Glomerular visceral epithelial cell (primary cell): Measurements from ENCODE around the gene QDPR.

Experiments used
- DNase-seq: peaks from one replicate; pipeline ENCODE4 v3.0.0-alpha.2; 2016; ENCODE audit errors: extremely low spot score

QDPR gene

DNA sequence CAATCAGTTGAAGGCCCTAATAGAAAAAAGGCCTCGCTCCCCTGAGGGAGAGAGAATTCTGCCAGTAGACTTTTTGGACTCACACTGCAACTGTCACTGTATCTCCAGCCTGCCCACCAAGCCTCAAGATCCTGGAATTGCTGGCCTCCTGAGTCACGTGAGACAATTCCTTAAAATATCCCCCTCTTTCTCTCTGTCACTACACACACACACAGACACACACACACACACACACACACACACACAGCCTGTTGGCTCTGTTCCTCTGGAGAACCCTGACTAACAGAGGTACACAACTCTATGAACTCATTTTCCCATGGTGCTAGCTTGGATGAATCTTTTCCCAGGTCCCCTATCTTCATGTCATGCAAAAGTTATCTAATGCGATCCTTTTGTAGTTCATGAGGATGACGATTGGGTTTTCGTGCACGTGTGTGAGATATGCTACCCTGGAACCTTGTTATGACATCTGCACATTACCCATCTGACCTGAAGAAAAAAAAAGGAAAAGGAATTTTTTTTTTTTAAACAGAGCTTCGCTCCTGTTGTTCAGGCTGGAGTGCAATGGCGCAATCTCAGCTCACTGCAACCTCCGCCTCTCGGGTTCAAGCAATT is 16.8 kb upstream of the QDPR start:
- DNase-seq: no peak

- no peak for DNase-seq
Measured at GRCh38 chr4:17526695-17527477, 15.0 kb upstream of the QDPR start.

- no peak for DNase-seq
Measured at GRCh38 chr4:17523662-17524061, 11.8 kb upstream of the QDPR start.

DNA sequence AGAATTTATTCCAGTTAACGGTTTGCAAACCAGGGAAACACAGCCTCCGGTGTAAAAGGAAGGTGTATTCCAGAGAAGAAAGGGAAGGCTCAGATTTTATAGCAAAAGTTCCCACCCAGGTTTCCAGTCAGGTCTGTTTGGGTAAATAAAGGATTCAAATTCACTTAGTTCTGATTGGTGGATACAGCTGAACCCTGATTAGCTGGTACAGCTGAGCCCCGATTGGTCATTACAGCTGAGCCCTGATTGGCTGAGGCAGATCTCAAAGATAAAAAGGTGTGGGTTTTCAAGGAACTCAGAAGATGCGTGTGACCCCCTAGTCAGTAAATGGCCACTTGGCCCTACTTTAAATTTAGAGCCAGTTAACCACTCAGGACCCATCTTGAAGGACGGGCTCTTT is 9.7 kb upstream of the QDPR start:
- DNase-seq: no peak

GRCh38 chr4:17517664-17518063 is 5.8 kb upstream of the QDPR start:
- DNase-seq: no peak

DNA sequence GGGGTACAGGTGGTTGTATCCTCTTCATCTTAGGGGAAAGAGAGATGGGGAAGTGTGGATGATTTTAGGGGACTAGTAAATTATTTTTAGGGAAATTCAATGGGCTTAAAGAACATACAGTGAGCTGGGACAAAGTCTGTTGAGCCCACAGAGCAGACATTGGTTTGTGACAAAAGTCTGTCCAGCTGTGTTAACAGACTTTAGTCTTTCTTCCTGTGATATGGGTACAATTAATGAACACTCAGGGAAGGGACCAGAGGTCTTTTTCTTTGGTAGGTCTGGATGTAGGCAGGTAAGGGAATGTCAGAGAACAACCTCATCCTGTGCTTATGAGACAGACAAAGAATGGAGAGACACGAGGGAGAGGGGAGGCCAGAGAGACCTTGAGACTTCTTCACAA is 5.1 kb upstream of the QDPR start:
- no peak for DNase-seq

DNA sequence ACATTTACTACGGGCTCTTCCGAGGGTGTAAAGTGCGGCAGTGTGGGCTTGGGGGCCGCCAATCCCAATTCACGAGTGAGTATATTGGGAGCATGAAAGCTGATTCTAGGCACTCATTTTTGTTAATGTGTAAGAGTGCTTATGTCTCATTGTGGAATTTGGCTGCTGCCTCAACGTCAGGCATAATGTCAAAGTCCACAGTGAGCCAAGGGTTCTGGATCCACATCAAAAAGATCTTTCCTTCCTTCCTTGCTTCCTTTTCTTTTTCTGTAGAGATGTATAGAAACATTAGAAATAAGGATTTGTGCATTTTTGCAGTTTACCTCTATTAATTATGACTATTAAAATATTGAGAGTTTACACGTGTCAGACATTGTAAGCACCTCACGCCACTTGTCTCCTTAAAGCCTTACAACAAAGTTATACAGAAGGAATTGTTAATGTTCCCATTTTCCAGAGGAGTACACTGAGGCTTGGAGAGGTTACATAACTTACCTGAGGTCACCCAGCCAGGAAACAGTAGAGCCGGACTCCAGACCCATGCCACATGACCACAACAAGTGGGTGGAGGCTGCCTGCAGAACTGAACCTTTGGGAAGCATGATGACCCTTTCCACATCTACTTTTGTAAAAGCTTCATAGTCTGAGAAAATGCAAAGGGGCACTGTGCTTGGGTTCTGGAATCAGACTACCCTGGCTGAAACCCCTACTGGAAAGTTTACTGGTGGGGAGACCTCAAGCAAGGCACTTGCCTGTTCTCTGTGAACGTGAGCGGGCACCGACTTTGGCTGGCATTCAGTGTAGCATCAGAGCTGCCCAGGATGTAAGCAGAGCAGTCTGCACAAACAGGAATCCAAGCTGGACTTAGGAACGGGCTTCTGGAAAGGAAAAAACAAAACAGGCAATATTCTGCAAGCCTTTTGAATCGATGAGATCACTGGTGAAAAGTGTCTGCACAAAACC is 3.8 kb upstream of the QDPR start:
- no peak for DNase-seq

DNA sequence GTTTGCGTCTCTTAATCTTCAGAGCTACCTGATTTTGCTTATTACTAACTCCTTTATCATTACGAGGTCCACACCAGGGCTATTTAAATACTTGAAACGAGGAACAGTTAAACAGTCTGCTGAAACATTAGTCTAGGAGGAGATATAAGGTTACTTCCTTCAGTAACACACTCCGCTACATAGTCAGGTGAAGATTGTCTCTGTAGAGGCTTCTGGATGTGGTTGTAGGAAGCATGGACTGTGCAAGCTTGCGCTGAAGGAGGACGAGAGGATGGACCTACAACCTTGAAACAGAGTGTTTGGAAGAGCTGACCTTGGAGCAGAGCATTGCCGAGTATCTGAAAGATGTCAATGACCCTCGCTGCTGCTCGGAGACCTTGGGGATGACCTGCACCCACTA is 3.0 kb upstream of the QDPR start, which contains the start of gene CLRN2:
CLRN2 (plus strand) TSS at position 301 of the 400 bp plus-strand sequence. CDS start 102 bp downstream, outside the sequence.
- no peak for DNase-seq

- no peak for DNase-seq
Measured at GRCh38 chr4:17512973-17513665, 1.2 kb upstream of the QDPR start.

DNA sequence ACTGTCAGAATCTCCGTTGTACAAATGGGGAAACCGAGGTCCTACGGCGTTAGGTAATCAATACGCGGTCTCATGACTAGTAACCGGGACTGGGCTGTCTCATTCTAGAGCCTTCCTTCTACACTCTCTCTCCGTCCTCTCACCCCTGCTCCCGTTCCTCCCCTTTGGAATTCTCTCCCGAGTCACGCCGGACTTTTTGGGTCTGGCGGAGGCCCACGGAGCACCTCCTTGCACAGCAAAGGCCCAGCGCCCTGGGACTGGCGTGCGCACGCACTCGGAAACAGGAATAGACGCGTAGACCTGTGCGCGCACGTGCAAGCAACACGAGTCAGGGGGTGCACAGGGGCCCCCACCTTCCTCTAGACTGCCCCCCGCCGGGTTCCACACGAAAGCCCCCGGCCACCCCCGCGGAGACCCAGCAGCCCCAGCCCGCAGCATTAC is 361 bp downstream of the QDPR start:
- peak; percentile 46 for DNase-seq

DNA sequence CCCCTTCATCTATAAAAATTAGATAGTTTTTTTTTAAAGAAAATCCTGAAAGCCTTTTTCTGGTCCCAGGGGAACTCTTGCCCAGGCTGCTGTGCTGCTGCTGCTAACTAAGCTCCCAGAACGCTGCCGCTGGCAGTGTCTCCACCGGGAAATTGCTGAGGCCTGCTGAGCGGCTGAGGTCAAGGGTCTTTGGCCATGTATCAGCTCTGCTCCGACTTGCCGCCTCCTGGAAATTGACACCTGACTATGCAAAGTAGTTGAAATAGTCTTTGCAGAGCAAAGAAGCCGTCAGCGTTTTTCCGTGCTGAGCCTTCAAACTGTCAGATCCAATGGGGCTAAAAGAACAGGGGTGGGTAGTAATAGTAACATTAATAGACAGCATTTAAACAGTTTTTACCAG is 839 bp downstream of the QDPR start:
- DNase-seq: no peak

DNA sequence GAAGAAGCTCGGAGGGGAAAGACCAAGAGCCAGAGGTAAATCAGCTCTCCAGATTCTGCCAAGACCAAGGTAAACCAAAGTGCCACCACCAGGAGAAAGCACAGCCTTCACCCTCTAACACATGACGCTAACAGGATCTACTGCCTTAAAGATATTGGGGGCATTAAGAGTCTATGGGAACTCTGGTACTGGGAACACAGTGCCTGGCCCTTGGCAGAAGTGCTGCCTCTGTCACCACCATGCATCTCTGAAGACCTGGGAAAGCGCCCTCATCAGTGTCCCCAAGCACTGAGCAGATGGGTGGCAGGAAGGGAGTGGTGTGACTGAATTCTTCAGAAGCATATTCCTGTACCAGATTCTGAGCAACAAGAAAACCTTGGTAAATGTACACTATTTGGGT is 1.3 kb downstream of the QDPR start:
- no peak for DNase-seq

DNA sequence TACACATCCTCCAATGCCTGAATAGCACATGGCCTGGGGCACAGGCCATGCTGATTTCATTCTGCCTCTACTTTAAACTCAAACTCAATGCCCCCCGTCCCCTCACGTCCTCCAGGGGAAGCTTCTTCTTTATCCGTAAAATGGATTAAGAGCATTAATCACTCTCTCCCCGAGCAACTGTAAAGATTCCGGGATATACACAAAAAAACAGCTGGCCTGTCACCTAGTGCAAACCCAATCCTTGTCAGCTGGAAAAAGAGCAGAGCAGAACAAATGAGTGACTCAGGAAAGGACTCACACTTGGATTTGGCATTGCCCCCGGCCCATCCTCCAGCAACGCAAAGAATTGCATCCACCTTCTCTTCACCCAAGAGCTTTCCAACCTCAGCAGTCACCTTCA is 7.8 kb downstream of the QDPR start:
- no peak for DNase-seq

DNA sequence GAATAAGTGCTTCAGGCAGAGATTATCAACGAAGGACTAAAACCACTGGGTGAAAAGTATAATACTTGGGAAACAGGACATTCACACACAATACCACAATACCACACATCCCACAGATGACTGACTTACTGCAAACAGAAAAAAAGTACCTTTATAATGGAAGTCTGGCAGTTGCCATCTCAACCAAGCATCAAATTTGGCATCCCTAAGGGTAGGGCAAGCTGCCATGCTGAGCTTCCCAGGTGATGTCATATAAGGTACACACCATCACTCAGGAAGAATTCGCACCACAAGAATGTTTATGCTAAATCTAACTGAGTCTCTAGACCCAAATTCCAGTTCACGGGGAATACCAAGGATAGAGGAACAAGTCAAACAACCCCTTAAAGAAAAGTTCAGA is 9.1 kb downstream of the QDPR start:
- DNase-seq: peak; percentile 90

DNA sequence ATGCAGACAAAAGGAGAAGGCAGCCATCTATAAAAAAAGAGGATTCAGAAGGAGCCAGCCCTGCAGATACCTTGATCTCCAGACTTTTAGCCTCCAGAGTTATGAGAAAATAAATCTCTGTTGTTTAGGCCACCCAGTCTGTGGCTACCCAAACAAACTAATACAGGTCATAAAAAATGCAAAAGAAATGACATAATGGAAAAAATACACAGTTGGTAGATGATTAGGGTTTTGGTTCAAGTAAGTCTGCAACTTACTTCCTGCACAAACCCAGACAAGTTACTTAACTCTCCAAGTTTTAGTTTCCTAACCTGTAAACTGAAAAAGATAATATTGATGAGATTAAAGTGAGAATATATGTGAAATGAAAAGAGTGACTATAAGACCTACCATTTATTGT is 11.3 kb downstream of the QDPR start:
- no peak for DNase-seq

DNA sequence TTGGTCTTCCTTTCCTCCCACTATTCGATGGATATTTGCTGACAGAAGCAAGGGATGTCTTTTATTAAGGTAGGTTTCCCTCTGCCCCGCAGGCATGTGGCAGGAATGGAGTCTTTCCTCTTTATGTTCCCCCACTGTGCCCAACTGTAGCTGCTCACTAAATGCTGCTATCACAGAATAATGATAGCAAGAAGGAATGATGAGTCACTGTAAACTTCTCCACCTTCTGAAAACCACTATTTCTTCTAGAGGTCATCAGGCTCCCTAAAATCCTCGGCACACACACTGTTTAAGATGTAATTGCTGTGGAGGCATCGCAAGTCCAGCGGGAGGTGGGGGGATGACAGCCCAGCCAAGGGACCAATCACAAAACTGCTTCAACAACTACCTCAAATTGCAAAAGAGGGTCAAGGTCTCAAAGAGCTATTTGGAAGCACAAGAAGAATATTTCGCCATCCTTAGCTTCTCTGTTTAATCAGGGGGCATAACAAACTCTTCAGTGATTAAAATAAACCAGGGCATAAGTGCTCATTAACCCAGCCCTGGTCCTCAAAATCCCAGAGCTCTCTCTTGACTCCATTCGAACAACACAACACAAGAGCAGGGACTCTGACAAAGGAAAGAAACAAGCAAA is 13.9 kb downstream of the QDPR start:
- no peak for DNase-seq

- peak; percentile 69 for DNase-seq
Measured at GRCh38 chr4:17494258-17495190, 17.4 kb downstream of the QDPR start.

DNA sequence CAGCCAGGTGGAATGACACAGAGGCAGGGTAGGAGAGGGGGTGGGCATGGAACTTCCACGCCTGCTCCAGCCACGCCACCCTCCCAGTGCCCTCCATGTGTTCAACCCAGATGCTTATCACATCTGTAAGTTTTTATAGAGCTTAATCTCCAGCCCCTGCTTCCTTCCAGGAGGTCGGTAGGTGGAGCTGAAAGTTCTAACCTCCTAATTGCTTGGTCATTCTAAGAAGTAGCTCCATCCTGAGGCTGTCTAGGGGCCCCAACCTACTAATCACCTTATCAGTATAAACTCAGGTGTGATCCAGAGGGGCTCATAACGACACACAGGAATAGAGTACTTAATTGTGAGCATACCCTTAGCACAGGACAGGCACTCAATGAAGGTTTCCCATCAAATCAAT is 18.3 kb downstream of the QDPR start:
- DNase-seq: no peak

DNA sequence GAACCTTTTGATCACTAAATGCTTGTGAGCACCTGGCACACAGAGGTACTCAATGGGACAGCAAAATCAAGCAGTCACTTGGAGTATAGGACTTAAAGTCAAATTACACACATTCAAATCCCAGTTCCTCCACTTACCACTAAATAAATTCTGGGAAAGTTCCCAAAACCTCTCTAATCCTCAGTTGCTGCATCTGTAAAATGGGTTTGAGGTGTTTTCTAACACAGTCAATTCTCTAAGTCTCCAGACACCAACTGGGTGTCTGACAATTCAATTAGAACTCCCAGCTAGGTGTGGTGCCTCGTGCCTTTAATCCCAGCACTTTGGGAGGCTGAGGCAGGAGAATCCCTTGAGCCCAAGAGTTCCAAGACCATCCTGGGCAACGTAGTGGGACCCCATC is 19.0 kb downstream of the QDPR start:
- no peak for DNase-seq
